ENCODE results near the gene PRDM15.

PRDM15 gene

GRCh38 chr21:41837756-41838297, 41.3 kb downstream of the PRDM15 start:
- DNase-seq, result no peak

- DNase-seq, result no peak
These were observed 42.8 kb downstream of the PRDM15 start for GRCh38 chr21:41836166-41837015.

GRCh38 chr21:41835711-41836154, 43.4 kb downstream of the PRDM15 start:
- no peak for DNase-seq

GRCh38 chr21:41834926-41835663, 44.0 kb downstream of the PRDM15 start:
- no peak for DNase-seq

- no peak for DNase-seq
These were observed 44.8 kb downstream of the PRDM15 start for GRCh38 chr21:41834252-41834925.

- DNase-seq, result no peak
These were observed 45.5 kb downstream of the PRDM15 start for GRCh38 chr21:41833497-41834115.

- no peak for DNase-seq
These were observed 46.3 kb downstream of the PRDM15 start for GRCh38 chr21:41832596-41833496.

GRCh38 chr21:41831866-41832595, 47.1 kb downstream of the PRDM15 start:
- no peak for DNase-seq

GRCh38 chr21:41831453-41831831, 47.7 kb downstream of the PRDM15 start:
- no peak for DNase-seq

GRCh38 chr21:41830764-41831452, 48.2 kb downstream of the PRDM15 start:
- DNase-seq, result no peak

GRCh38 chr21:41830145-41830707, 48.9 kb downstream of the PRDM15 start:
- DNase-seq, result no peak

- DNase-seq, result no peak
These were observed 50.2 kb downstream of the PRDM15 start for GRCh38 chr21:41828884-41829360.

GRCh38 chr21:41827951-41828883, 50.9 kb downstream of the PRDM15 start:
- peak in 1 of 3 experiments; percentile 80 for DNase-seq

GRCh38 chr21:41825881-41826280, 53.3 kb downstream of the PRDM15 start:
- no peak for DNase-seq

GRCh38 chr21:41825216-41825615, 53.9 kb downstream of the PRDM15 start:
- DNase-seq, result no peak

- peak in 1 of 3 experiments; percentile 45 for DNase-seq
These were observed 54.5 kb downstream of the PRDM15 start for GRCh38 chr21:41824466-41825207.

GRCh38 chr21:41823906-41824305, 55.2 kb downstream of the PRDM15 start:
- no peak for DNase-seq

GRCh38 chr21:41823166-41823565, 56.0 kb downstream of the PRDM15 start:
- DNase-seq, result peak; percentile 13 to 73 (median 33)
